Fibroblast of mammary gland (primary cell): ENCODE results near the gene SNAP29.
"Not testable (repeated sequence)": the region's sequence is repeated elsewhere in the genome, so short reads cannot be mapped to it uniquely, and the experiment has no call there.

ENCODE experiments used
- DNase-seq: peaks from one replicate; pipeline ENCODE4 v3.0.0-alpha.2; 2010; ENCODE audit warnings: low read depth
- H3K4me3 ChIP-seq: 2 replicates; pipeline ENCODE4 v1.5.1; 2011; ENCODE audit warnings: low read depth, mild to moderate bottlenecking, low read length, moderate library complexity; ENCODE audit not compliant: control insufficient read depth
- CTCF ChIP-seq: conservative IDR thresholded peaks from 2 replicates; pipeline ENCODE4 v1.5.1; 2011; ENCODE audit warnings: low read depth, low read length, inconsistent platforms; ENCODE audit not compliant: control insufficient read depth, insufficient read depth

SNAP29 gene

GRCh38 chr22:20931126-20931654, 72.4 kb downstream of the SNAP29 start:
- H3K4me3 ChIP-seq, result no peak overlapping the region
- no peak for TF ChIP-seq CTCF
- DNase-seq, result no peak

GRCh38 chr22:20933910-20934309, 75.1 kb downstream of the SNAP29 start:
- no peak overlapping the region for H3K4me3 ChIP-seq
- no peak for TF ChIP-seq CTCF
- DNase-seq, result no peak

DNA sequence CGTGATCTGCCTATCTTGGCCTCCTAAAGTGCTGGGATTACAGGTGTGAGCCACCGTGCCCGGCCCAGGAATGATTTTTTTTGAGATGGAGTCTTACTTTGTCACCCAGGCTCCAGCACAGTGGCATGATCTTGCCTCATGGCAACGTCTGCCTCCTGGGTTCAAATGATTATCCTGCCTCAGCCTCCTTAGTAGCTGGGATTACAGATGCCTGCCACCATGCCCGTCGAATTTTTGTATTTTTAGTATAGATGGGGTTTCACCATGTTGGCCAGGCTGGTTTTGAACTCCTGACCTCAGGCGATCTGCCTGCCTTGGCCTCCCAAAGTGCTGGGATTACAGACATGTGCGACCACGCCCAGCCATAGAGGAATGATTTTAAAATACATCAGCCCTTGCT, 76.2 kb downstream of the SNAP29 start:
- DNase-seq, H3K4me3 ChIP-seq: not testable (repeated sequence)

- H3K4me3 ChIP-seq, DNase-seq: not testable (repeated sequence)
Observed at GRCh38 chr22:20935780-20936539, 77.2 kb downstream of the SNAP29 start.

- DNase-seq, result no peak
- no peak overlapping the region for H3K4me3 ChIP-seq
- no peak for TF ChIP-seq CTCF
Observed at GRCh38 chr22:20937031-20937793, 78.4 kb downstream of the SNAP29 start.

- DNase-seq, result no peak
- no peak for TF ChIP-seq CTCF
- H3K4me3 ChIP-seq, result no peak overlapping the region
Observed at GRCh38 chr22:20937794-20938671, 79.2 kb downstream of the SNAP29 start.

DNA sequence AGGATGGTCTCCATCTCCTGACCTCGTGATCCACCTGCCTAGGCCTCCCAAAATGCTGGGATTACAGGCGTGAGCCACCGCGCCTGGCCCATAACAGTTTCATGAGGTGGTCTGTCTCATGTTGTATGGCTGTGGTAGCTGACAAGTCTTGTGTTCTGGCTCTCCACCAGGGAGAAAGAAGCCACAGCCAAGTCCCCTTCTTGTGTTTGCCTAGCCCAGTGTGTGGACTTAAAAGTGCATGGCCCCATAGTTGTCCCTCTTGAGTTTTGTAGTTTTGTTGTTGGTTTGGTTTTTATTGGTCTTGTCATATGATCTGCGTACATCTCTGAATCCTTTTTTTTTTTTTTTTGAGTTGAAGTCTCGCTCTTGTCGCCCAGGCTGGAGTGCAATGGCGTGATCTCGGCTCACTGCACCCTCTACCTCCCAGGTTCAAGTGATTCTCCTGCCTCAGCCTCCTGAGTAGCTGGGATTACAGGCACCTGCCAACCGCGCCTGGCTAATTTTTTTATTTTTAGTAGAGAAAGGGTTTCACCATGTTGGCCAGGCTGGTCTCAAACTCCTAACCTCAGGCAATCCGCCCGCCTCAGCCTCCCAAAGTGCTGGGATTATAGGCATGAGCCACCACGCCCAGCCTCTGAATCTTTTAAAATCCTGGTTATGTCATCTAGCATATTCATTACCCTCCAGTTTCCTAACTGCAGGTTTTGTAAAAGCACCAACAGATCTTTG, 80.8 kb downstream of the SNAP29 start:
- not testable (repeated sequence) for H3K4me3 ChIP-seq, DNase-seq
